Measurements from ENCODE around the gene PDHX. TPM values are rescaled to one million over a fixed set of nuclear protein-coding genes. Genes with fewer than 3 reads are reported as not detected.

PDHX gene
- total and polyA plus RNA-seq, 10 of the 15 experiments (the other 5 are each of a cell fraction or from before 2014, with no cell fraction given) = 14.5 to 41.9 (median 28.0) TPM

DNA sequence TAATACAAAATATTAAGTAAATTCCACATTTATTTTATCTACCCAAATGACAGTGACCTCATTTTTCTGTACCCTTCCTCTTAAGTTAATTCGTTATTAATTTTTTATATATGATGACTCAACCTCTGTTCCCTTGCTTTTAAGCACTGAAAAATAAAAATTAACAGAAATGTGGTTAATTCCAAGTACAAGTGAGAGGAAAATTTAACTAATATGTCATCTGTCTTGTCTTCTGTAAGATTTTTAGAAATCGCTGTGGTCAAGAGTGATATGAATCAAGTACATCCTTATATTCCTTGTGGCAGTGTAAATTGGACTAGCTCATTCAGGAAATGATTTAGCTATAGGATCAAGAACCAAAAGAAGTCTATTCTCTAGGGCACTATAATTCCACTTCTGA is 74.5 kb downstream of the PDHX start:
- no peak for ATAC-seq
- Histone ChIP-seq H3K4me1 (ENCODE audit: control insufficient read depth, insufficient read depth, low read length) (peaks cover 6% of the 10 kb centered on the region), H3K9ac (ENCODE audit: control insufficient read depth, insufficient read depth, low read length) (no peak overlapping the region), H3K9me3 (replicated peaks; ENCODE audit: control insufficient read depth, insufficient read depth, low read length) (no peaks in the 10 kb centered on the region), H3K4me3 (no peak overlapping the region), H4K20me1 (ENCODE audit: control insufficient read depth, insufficient read depth) (no peaks in the 10 kb centered on the region), H3K36me3 (ENCODE audit: control insufficient read depth in 2 of 2, insufficient read depth in 2 of 2, low read length in 1 of 2) (peaks cover 0 to 3% of the 10 kb centered on the region in 2 experiments; a peak in 2 of 4 replicates), H3K4me2 (ENCODE audit: control insufficient read depth, insufficient read depth) (no peak overlapping the region), H3K79me2 (ENCODE audit: control insufficient read depth, insufficient read depth, low read length) (no peaks in the 10 kb centered on the region), H2AFZ (ENCODE audit: control insufficient read depth, low read depth, low read length) (no peak overlapping the region), H3K27me3 (replicated peaks in 1 of 2; ENCODE audit: control insufficient read depth in 2 of 2, insufficient read depth in 2 of 2, low read length in 1 of 2) (no peaks in the 10 kb centered on the region), H3K27ac (ENCODE audit: control insufficient read depth, insufficient read depth) (no peak overlapping the region)
- DNase-seq (ENCODE audit: low read depth, low spot score) = no peak
- ChIA-PET SMC1A (ENCODE audit: uncharacterized antibody, unreplicated experiment) (no interaction called here), POLR2A (no interaction called here), CTCF (interaction anchor here (1.3 to 1.7 kb wide), 2 partner anchors 12 to 314 kb away, joined by 4 to 5 read pairs; no protein-coding TSS in a partner anchor), RAD21 (ENCODE audit: unreplicated experiment) (no interaction called here)
- FAIRE-seq = no peak
- intact Hi-C loops (cut with micrococcal nuclease; ENCODE audit: unreplicated experiment) (no loop called here), in situ Hi-C loops (cut with MboI) (no loop called here)
- no peak for TF ChIP-seq BHLHE40 (IDR thresholded peaks at IDR 0.05; ENCODE audit: borderline replicate concordance in 1 of 2, low read depth in 2 of 2, low read length in 1 of 2)
- TF ChIP-seq RCOR1 (conservative IDR thresholded peaks at IDR 0.05; ENCODE audit: low read depth, low read length) = no peak
- no peak for TF ChIP-seq CREM (IDR thresholded peaks at IDR 0.05; ENCODE audit: low read depth)
- no peak for TF ChIP-seq SMARCA5 (IDR thresholded peaks at IDR 0.05)
- TF ChIP-seq SIN3A (IDR thresholded peaks at IDR 0.05; ENCODE audit: low read depth, low read length) = no peak
- TF ChIP-seq GABPA (IDR thresholded peaks at IDR 0.05; ENCODE audit: low read depth) = no peak
- TF ChIP-seq, protein P1, sequence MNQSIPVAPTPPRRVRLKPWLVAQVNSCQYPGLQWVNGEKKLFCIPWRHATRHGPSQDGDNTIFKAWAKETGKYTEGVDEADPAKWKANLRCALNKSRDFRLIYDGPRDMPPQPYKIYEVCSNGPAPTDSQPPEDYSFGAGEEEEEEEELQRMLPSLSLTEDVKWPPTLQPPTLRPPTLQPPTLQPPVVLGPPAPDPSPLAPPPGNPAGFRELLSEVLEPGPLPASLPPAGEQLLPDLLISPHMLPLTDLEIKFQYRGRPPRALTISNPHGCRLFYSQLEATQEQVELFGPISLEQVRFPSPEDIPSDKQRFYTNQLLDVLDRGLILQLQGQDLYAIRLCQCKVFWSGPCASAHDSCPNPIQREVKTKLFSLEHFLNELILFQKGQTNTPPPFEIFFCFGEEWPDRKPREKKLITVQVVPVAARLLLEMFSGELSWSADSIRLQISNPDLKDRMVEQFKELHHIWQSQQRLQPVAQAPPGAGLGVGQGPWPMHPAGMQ (IDR thresholded peaks at IDR 0.05; ENCODE audit: borderline replicate concordance) = no peak
- TF ChIP-seq RBBP5 (conservative IDR thresholded peaks at IDR 0.05) = no peak
- TF ChIP-seq BCL11A (IDR thresholded peaks at IDR 0.05; ENCODE audit: low read depth, low read length) = no peak
- TF ChIP-seq STAT3 (IDR thresholded peaks at IDR 0.05; ENCODE audit: low read depth, low read length) = no peak
- TF ChIP-seq NR2F1 (conservative IDR thresholded peaks at IDR 0.05) = no peak
- TF ChIP-seq YY1 (IDR thresholded peaks at IDR 0.05; ENCODE audit: low read depth, low read length) = no peak
- TF ChIP-seq, protein P2, sequence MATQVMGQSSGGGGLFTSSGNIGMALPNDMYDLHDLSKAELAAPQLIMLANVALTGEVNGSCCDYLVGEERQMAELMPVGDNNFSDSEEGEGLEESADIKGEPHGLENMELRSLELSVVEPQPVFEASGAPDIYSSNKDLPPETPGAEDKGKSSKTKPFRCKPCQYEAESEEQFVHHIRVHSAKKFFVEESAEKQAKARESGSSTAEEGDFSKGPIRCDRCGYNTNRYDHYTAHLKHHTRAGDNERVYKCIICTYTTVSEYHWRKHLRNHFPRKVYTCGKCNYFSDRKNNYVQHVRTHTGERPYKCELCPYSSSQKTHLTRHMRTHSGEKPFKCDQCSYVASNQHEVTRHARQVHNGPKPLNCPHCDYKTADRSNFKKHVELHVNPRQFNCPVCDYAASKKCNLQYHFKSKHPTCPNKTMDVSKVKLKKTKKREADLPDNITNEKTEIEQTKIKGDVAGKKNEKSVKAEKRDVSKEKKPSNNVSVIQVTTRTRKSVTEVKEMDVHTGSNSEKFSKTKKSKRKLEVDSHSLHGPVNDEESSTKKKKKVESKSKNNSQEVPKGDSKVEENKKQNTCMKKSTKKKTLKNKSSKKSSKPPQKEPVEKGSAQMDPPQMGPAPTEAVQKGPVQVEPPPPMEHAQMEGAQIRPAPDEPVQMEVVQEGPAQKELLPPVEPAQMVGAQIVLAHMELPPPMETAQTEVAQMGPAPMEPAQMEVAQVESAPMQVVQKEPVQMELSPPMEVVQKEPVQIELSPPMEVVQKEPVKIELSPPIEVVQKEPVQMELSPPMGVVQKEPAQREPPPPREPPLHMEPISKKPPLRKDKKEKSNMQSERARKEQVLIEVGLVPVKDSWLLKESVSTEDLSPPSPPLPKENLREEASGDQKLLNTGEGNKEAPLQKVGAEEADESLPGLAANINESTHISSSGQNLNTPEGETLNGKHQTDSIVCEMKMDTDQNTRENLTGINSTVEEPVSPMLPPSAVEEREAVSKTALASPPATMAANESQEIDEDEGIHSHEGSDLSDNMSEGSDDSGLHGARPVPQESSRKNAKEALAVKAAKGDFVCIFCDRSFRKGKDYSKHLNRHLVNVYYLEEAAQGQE (IDR thresholded peaks at IDR 0.05; ENCODE audit: low read depth, low read length) = no peak
- TF ChIP-seq ZNF274 (IDR thresholded peaks at IDR 0.05; ENCODE audit: insufficient read depth, insufficient read length) = no peak
- no TSS peak for BruUV-seq (replicated peaks)
- 100% methylated on average over 2 of the region's 2 CpGs for WGBS (ENCODE audit: insufficient coverage, insufficient replicate concordance, low lambda C conversion rate, missing lambda C conversion rate)

All from GM12878 (cell line).